HG03469 (cell line): ENCODE data around the gene S100A2.

ENCODE experiments used
- ATAC-seq: cut with Tn5 transposase; IDR thresholded peaks from one replicate; pipeline ENCODE4 v1.9.1; 2021; ENCODE audit warnings: mild to moderate bottlenecking, moderate library complexity, moderate number of reproducible peaks; ENCODE audit not compliant: unreplicated experiment

S100A2 gene

GRCh38 chr1:153546796-153547559 lies 18.7 kb downstream of the S100A2 start:
- no peak for ATAC-seq

GRCh38 chr1:153546371-153546770 lies 19.3 kb downstream of the S100A2 start:
- ATAC-seq, result no peak

GRCh38 chr1:153545067-153546055 lies 20.3 kb downstream of the S100A2 start, which contains the start of gene S100A4:
TSS of gene S100A4 (minus strand) at chr1:153545806. CDS start at chr1:153544794, 1,012 bp downstream.
- peak; percentile 65 for ATAC-seq

GRCh38 chr1:153544453-153545066 lies 21.1 kb downstream of the S100A2 start:
- no peak for ATAC-seq

GRCh38 chr1:153543736-153544135 lies 21.9 kb downstream of the S100A2 start:
- ATAC-seq, result no peak

GRCh38 chr1:153542956-153543711 lies 22.5 kb downstream of the S100A2 start:
- no peak for ATAC-seq

GRCh38 chr1:153541641-153542590 lies 23.7 kb downstream of the S100A2 start:
- ATAC-seq, result no peak

- ATAC-seq, result no peak
Measured at GRCh38 chr1:153540394-153541361, 25.0 kb downstream of the S100A2 start, which contains the start of gene S100A5. TSS of gene S100A5 (minus strand) at chr1:153540934. CDS start at chr1:153540191, 743 bp downstream.

GRCh38 chr1:153539395-153540093 lies 26.1 kb downstream of the S100A2 start:
- no peak for ATAC-seq

GRCh38 chr1:153538315-153538821 lies 27.3 kb downstream of the S100A2 start:
- no peak for ATAC-seq

GRCh38 chr1:153537376-153537730 lies 28.3 kb downstream of the S100A2 start:
- ATAC-seq, result no peak

GRCh38 chr1:153536671-153537375 lies 28.8 kb downstream of the S100A2 start:
- ATAC-seq, result no peak

- no peak for ATAC-seq
Measured at GRCh38 chr1:153536012-153536670, 29.5 kb downstream of the S100A2 start.

GRCh38 chr1:153535242-153536011 lies 30.2 kb downstream of the S100A2 start, which contains the start of gene S100A6:
TSS of gene S100A6 (minus strand) at chr1:153535991. CDS start at chr1:153535339, 652 bp downstream.
- ATAC-seq, result no peak

- ATAC-seq, result no peak
Measured at GRCh38 chr1:153534925-153535241, 30.8 kb downstream of the S100A2 start.
